Raji (cell line): ENCODE data around the gene IGSF21.

ENCODE experiments used
- POLR2A ChIP-seq: IDR thresholded peaks from 2 replicates; pipeline ENCODE4 v1.6.1; 2011; ENCODE audit warnings: low read depth, low read length, control low read depth; ENCODE audit not compliant: insufficient read depth

Gene IGSF21

DNA sequence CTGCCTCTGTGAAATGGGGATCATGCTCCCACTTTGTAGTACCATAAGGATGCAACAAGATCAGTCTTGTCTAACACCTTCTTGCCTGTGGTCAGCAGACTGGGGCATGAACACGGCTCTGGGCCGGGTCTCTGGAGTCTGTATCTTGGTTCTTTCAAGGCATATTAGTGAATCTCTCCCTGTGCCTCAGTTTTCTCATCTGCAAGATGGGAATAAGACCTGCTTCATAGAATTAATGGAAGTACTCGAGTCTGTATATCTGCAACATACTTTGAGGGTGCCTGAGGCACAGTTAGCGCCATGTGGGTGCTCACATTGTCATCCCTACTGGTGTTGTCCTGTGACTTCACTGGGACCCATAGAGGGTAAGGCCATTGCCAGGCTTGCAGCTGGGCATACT is 84.6 kb downstream of the IGSF21 start:
- TF ChIP-seq POLR2A = no peak

DNA sequence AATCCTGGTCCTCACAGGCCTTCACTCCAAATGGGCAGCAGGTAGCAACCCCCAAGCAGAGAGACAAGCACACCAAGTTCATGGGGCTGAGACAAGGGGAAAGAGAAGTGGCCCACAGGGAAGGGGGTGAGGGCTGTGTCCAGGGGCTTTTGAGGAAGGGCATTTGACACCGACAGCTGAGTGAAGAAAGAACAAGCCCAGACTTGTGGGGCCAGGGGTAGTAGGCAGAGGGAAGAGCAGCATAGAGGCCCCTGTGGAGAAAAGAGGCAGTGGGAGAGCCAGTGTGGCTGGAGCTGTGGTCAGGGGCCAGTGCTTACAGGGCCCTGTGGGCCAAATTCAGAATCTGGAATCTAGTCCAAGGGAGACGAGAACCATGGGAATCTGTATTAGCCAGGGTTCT is 85.4 kb downstream of the IGSF21 start:
- TF ChIP-seq POLR2A = no peak

DNA sequence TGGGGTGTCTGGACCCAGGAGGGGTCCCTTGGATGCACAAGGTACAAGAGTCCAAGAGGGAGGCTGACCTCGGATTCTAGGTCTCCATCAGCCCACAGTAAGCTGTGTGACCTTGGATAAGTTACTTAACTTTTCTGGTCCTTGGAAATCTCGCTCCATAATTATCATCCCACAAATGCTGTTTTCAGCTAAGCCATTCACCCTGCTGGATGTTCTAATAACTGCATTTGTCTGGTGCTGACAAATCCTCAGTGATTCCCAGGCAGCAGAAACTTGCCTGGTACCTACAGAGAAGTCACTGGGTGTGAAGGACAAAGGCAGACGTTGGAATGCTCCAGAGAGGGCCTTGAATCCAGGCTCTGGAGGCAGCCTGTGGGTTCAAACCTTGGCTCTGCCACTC is 89.7 kb downstream of the IGSF21 start:
- TF ChIP-seq POLR2A = no peak

DNA sequence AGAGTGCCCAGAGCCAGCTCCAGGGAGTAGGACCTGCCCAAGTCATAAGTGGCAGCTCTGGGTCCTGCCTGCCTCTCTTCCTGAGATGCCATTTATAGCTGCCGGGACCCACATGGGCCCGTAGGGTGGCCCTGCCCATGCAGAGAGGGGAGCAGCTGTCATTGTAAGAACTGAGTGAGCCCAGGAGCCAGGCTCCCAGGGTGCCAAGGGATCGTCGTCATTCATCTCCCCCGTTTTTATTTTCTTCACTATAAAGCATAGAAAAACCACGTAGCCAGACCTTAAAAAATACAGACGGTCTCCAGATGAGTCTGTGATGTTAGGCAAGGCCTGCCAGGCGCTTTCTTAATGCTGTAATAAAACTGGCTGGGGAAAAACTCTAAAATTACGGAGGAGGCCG is 90.7 kb downstream of the IGSF21 start:
- no peak for TF ChIP-seq POLR2A

DNA sequence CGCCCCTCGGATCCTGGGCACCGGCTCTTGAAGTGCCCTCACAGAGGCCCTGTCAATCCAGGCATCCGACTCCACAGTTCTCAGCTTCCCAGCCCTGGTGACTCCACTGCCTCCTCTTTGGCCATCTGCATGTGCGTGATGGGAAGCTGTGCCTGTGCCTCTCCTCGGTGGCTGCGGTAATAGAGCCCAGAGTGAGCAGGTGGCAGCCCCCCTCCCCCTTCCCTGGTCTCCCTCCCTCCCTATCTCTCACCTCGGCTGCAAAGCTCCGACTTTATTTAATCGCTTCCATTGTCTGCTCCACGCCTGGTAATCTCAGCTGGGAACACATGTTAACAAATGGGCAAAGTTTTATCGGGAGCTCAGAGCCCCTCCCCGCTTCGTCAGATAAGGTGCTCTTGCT is 91.9 kb downstream of the IGSF21 start:
- no peak for TF ChIP-seq POLR2A

DNA sequence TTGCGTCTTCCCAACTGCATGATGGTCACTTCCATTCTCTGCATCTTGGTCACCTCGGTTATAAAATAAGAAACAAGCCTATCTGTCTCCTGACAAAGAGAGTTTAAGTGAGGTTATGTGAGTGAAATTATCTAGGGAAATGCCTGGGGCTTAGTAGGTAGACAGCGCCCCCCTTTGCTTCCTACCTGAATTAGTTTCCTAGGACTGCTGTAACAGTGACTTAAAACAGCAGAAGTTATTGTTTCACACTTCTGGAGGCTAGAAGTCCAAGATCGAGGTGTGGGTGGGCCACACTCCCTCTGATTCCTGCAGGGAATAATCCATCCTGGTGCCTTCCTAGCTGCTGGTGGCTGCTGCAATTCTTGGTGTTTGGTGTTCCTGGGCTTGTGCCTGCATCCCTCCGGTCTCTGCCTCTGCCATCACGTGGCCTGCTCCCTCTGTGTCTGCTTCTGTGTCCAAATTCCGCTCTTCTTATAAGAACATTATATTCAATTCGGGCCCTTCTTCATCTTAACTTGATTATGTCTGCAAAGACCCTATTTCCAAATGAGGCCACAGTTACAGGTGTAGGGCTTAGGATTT is 92.6 kb downstream of the IGSF21 start:
- no peak for TF ChIP-seq POLR2A

DNA sequence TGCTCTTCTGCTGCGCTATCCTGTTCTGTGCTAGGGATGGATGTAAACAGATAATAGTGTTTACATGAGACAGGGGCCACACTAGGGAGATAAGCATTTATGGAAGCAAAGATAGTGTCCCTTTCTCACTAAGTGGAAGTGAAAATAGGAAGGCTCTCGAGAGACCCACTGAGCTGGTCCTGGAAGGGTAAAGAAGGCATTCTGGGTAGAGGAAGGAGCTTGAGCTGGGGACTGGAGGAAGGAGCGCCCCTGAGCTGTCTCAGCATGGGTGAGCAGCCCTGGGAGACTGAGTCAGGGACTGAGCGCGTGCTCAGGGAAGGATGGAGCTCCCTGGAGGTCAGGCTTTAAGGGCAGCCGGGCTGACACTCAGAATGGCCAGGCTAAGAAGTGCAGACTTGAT is 93.3 kb downstream of the IGSF21 start:
- no peak for TF ChIP-seq POLR2A

DNA sequence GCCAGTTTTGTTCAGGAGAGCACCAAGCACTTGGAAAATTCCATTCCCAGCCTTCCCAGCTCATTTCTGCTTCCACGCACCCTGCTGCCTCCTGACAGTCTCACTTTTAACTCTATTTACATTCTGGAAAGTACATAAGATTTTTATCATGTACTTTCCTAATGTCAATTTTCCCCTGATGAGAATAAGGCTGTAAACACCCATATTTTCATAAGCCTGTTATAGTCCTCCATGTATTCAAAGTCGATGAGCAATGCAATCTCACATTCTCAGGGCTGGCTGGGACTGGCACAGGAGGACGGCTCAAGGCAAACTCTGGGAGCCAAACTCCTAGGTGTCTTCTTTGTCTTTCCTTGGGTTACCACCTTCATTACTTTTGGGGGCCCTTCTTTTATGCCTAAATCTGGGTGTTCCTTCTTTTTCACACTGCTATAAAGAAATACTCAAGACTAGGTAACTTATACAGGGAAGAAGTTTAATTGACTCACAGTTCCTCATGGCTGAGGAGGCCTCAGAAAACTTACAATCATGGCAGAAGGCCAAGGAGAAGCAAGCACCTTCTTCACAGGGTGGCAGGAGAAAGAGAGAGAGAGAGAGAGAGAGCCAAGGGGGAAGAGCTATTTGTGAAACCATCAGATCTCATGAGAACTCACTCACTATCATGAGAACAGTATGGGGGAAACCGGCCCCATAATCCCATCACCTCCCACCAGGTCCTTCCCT is 94.6 kb downstream of the IGSF21 start:
- no peak for TF ChIP-seq POLR2A

DNA sequence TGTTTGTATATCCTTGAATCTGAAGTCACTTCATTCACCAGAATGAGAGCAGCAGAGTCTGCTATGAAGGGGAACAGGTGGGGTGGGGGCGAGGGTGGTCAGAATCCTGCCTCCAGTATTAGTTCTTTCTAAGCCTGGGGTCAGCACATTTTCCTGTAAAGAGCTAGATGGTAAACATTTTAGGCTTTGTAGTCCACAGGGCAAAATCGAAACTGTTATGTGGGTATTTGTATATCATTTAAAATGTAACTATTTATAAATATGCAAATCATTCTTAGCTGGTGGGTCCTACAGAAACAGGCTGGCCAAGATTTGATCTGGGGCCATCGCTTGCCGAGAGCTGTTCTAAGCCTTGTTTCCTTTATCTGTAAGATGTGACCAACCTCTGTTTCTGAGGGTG is 96.0 kb downstream of the IGSF21 start:
- TF ChIP-seq POLR2A = no peak

DNA sequence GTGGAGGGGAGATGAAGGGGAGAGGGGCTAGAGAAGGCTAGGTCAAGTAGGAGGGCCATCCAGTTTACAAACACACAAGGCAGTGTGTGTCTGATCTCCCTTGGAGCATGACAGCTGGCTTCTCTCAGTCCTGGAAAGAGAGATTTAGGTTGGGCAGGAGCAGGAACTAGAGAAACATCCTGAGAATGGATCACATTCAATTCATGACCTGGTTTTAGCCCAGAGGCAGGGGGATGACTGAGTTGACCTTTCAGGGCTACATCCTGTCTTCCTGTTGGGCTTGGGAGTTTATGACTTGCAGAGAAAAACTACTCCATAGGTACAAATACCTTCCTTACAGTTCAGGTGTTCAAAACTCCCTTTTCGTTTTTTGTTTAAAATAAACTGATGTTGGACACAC is 97.0 kb downstream of the IGSF21 start:
- no peak for TF ChIP-seq POLR2A

DNA sequence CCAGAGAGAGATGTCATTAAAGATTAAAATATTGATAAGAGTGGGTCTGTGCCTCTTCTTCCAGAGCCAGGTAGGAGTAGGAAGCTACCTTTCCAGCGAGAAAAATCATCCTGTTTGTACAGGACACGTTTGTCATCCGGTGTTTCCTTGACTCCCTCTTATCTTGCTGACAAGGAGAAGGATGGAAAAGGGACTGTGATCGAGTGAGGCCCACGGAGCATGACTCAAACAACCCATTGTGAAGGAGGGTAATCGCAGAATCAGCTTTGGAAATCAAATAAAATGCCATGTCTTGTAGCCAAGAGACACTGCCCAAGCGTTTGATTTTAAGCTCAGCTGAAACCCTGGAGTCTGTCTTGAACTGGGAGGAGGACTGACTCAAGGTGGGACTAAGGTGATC is 97.7 kb downstream of the IGSF21 start:
- no peak for TF ChIP-seq POLR2A

DNA sequence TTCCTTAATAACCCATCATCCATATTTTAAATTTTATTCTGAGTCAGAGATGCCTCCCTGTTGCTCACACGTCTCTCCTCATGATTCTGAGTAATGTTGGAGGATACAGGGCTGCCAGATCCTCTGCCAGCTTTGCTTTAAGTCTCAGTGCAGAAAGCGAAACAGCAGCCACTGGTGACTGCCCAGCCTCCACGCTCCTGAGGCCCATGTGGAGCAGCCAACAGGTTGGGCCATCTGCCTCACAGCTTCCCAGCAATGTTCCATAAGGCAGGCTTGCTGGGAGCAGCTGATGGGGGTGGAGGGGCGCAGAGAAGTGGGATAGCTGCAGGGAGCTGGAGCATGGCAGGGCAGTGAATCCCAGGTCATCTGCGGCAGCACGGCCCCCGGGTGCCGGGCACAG is 104.2 kb downstream of the IGSF21 start:
- TF ChIP-seq POLR2A = no peak

DNA sequence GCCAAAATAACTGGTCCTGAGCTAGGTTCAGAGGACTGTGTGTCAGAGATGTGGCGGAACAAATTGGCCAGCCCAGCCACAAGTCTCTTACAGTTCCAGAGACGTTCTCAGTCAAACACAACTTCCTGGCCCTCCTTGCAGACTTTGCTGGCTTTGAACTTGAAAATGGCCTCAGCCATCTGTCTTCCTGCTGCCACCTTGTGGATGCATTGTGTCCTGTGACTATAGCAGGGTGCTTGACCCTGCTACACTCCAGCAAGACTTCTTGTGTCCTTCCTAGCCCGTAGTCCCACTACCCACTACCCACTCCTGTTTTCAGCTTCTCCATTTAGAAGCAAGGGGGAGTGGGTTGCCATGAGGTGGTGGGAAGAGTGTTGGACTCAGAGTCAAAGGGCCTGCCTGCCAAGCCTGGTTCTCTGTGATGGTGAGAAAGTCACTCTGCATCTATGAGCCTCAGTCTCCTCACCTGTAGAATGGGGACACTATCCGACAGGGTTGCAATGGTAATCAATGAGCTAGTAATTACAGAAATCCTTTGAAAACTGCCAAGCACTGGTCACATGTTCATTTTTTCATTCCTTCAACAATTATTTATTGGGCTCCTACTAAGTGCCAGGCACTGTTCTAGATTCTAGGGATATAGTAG is 109.9 kb downstream of the IGSF21 start:
- TF ChIP-seq POLR2A = no peak

DNA sequence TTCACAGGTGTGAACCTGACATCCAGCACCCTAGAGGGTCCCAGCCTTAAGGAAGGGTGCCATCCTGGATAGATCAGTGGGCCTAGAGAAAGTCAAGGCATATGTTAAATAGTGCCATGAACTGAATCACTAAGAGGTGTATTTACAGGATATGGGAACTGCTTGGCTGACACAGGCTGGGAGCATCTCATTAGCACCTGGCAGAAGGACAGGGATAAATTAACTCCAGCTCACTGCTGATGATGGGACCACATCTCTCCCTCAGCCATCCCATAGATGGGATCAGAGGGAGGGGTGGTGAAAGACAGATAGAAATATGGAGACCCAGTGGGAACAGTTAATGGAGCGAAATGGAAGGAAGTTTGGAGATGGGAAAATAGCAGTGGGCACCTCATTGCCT is 122.0 kb downstream of the IGSF21 start:
- no peak for TF ChIP-seq POLR2A

DNA sequence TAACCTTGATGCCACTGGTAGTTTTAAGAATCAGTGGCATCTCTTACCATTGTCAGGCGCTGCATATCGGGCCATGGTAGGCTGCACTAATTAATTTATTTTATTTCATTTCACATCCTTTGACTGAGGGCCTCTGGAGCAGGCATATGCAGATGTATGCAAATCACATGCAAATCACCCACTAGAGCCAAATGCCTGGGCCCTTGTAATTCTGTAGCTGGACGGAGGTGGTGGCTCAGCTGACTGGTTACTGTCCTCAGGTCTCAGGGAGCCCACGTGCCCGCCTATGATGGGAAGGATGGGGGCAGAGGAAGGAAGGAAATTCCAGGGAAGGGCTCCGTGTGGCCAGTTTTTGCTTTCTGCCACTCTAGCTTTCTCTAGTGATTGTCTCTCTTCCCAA is 122.7 kb downstream of the IGSF21 start:
- TF ChIP-seq POLR2A = no peak

DNA sequence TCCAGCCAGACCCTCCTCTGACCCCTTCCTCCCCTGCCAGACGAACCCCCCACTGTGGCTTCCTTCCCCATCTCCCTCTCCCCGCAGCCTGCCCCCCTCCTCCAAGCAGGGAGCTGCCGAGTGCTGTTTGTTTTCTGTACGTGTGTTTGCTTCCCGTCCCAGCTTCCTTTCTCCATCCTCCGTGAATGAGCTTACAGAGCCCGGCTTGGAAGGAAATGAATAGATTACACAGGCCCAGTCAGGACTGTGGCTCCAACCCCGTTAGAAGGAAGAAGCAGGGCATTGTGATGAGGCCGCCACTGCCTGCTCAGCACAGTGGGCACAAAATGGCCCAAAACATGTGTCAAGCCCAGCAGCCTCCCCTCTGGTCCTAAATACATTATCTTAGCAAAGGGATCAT is 123.2 kb downstream of the IGSF21 start:
- TF ChIP-seq POLR2A = no peak
